K562 (cell line): Measurements from ENCODE around the gene AIMP1. TPM values are rescaled to one million over a fixed set of nuclear protein-coding genes. Genes with fewer than 3 reads are reported as not detected.

Experiments
- ATAC-seq: fragments of 200-7000 bp; cut with Tn5 transposase; 3 replicates; pipeline ENCODE4 v1.9.1; 2020; ENCODE audit warnings: moderate library complexity
- BruUV-seq: library from RNA; stranded (reverse); fragments of 400-500 nt; replicated peaks from 2 replicates; lab custom pipeline; 2021; lab: Mats Ljungman, UMichigan
- CTCF ChIA-PET: fragments of 300-600 bp; formaldehyde crosslinking; extraction: SDS; loops from one replicate; lab custom pipeline; 2021; ENCODE audit warnings: low intra/inter-chr PET ratio; lab: Yijun Ruan, JAX
- POLR2A ChIA-PET: fragments of 300-600, 350-650 bp; sonication (Branson Sonifier 250); formaldehyde crosslinking; extraction: SDS; loops from one replicate; lab custom pipeline; 2021; ENCODE audit warnings: antibody characterized with exemption, inconsistent platforms; lab: Yijun Ruan, JAX
- DNase-seq, 4 experiments: peaks; one replicate each; pipeline versions ENCODE4 v3.0.0 to v3.0.0-alpha.2; 2011 to 2018; ENCODE audit warnings: low spot score in 3 of 4, mixed read lengths in 3 of 4; ENCODE audit errors: extremely low read depth in 1 of 4
- FAIRE-seq: peaks from 2 replicates; lab custom pipeline; 2011; peaks lifted over from hg19 to GRCh38; lab: Jason Lieb, UNC
- H2AFZ ChIP-seq: 2 replicates; pipeline ENCODE4 v1.6.0; 2011; ENCODE audit warnings: low read depth, low read length, control low read depth, inconsistent platforms
- H3K27ac ChIP-seq: fragments of 200-600 bp; 3 replicates; pipeline ENCODE4 v1.8.0; 2011; ENCODE audit warnings: low read depth, mild to moderate bottlenecking, control low read depth, inconsistent platforms, low read length, moderate library complexity, mixed read lengths; ENCODE audit errors: extremely low read depth
- H3K27me3 ChIP-seq, 2 experiments: fragments of 300-600 bp in 1 of 2; 2 replicates in 1 of 2; 3 replicates in 1 of 2; pipeline versions ENCODE4 v1.6.0 to v1.8.0; 2011; ENCODE audit warnings: inconsistent platforms in 2 of 2, low read length in 2 of 2, mild to moderate bottlenecking in 1 of 2, mixed read lengths in 1 of 2, moderate library complexity in 1 of 2; ENCODE audit not compliant: control insufficient read depth in 2 of 2, insufficient read depth in 2 of 2
- H3K36me3 ChIP-seq: fragments of 300-600 bp; 3 replicates; pipeline ENCODE4 v1.8.0; 2011; ENCODE audit warnings: mild to moderate bottlenecking, low read length, inconsistent platforms; ENCODE audit not compliant: control insufficient read depth, insufficient read depth
- H3K4me1 ChIP-seq, 2 experiments: fragments of 200-600 bp in 1 of 2; replicated peaks in 1 of 2; 2 replicates in 1 of 2; 3 replicates in 1 of 2; pipeline versions ENCODE4 v1.5.1 to v1.8.0; 2011; ENCODE audit warnings: inconsistent platforms in 2 of 2, low read length in 2 of 2, mild to moderate bottlenecking in 1 of 2, mixed read lengths in 1 of 2, moderate library complexity in 1 of 2; ENCODE audit not compliant: control insufficient read depth in 2 of 2, insufficient read depth in 2 of 2
- H3K4me2 ChIP-seq: 2 replicates; pipeline ENCODE4 v1.6.1; 2011; ENCODE audit warnings: low read length, control low read depth, inconsistent platforms, mixed read lengths; ENCODE audit not compliant: insufficient read depth
- H3K4me3 ChIP-seq: fragments of 200-600 bp; sonication (generic), shearing (Covaris generic); 2 replicates; pipeline ENCODE4 v1.5.1; 2016; ENCODE audit warnings: control low read depth, inconsistent platforms
- H3K79me2 ChIP-seq: fragments of 200-600 bp; 3 replicates; pipeline ENCODE4 v1.8.0; 2011; ENCODE audit warnings: low read length, inconsistent platforms; ENCODE audit not compliant: control insufficient read depth, insufficient read depth
- H3K9ac ChIP-seq, 2 experiments: 2 replicates each; pipeline versions ENCODE4 v1.6.0 to v1.6.1; 2011; ENCODE audit warnings: low read depth in 2 of 2, low read length in 2 of 2, control low read depth in 1 of 2, inconsistent platforms in 1 of 2, mild to moderate bottlenecking in 1 of 2, mixed read lengths in 1 of 2; ENCODE audit not compliant: insufficient read depth in 1 of 2
- H3K9me1 ChIP-seq: one replicate; pipeline ENCODE4 v1.6.0; 2011; ENCODE audit warnings: inconsistent platforms, mild to moderate bottlenecking, low read length, moderate library complexity; ENCODE audit not compliant: control insufficient read depth, insufficient read depth
- H3K9me3 ChIP-seq: replicated peaks from 2 replicates; pipeline ENCODE4 v1.5.1; 2011; ENCODE audit warnings: low read depth, low read length, inconsistent platforms; ENCODE audit not compliant: control insufficient read depth, insufficient read depth
- H4K20me1 ChIP-seq: replicated peaks from 2 replicates; pipeline ENCODE4 v1.6.1; 2011; ENCODE audit warnings: low read length, inconsistent platforms, mixed read lengths; ENCODE audit not compliant: control insufficient read depth, insufficient read depth
- ARID2 ChIP-seq: fragments of 450-650 bp; IDR thresholded peaks from 2 replicates; pipeline ENCODE4 v1.6.1; 2017; ENCODE audit warnings: antibody characterized with exemption, mild to moderate bottlenecking
- C11orf30 ChIP-seq: fragments of 450-650 bp; IDR thresholded peaks from 2 replicates; pipeline ENCODE4 v1.6.1; 2016; ENCODE audit warnings: low read depth, mild to moderate bottlenecking
- CCNT2 ChIP-seq: IDR thresholded peaks from 2 replicates; pipeline ENCODE4 v1.6.1; 2011; ENCODE audit warnings: borderline replicate concordance, low read depth, mild to moderate bottlenecking, moderate library complexity, mixed read lengths, low read length; ENCODE audit not compliant: insufficient read length; ENCODE audit errors: extremely low read depth
- ETV5 ChIP-seq: sonication (generic); formaldehyde crosslinking; IDR thresholded peaks from 2 replicates; pipeline ENCODE4 v1.4.0; 2020; ENCODE audit warnings: low read depth, mild to moderate bottlenecking, missing genetic modification reagents
- IRF9 ChIP-seq: fragments of 450-650 bp; IDR thresholded peaks from 2 replicates; pipeline ENCODE4 v1.6.1; 2016; ENCODE audit warnings: missing biosample characterization, missing genetic modification characterization
- MAFG ChIP-seq: fragments of 450-650 bp; conservative IDR thresholded peaks from 2 replicates; pipeline ENCODE4 v1.6.1; 2016; ENCODE audit warnings: missing genetic modification characterization, missing compliant biosample characterization
- MAFK ChIP-seq: IDR thresholded peaks from 2 replicates; pipeline ENCODE4 v1.6.1; 2011; ENCODE audit warnings: low read length, improper control_type of control experiment
- MIER1 ChIP-seq: fragments of 450-650 bp; IDR thresholded peaks from 2 replicates; pipeline ENCODE4 v1.6.1; 2016; ENCODE audit warnings: antibody characterized with exemption, mild to moderate bottlenecking, low read depth
- NCOA6 ChIP-seq: fragments of 450-650 bp; IDR thresholded peaks from 2 replicates; pipeline ENCODE4 v1.6.1; 2017; ENCODE audit warnings: mild to moderate bottlenecking
- NR3C1 ChIP-seq: sonication (generic); formaldehyde crosslinking; IDR thresholded peaks from 2 replicates; pipeline ENCODE4 v1.8.1; 2022; ENCODE audit warnings: missing genetic modification reagents
- ZNF316 ChIP-seq: fragments of 450-650 bp; IDR thresholded peaks from 2 replicates; pipeline ENCODE4 v1.6.1; 2016
- ZNF395 ChIP-seq: fragments of 200-800 bp; sonication (Bioruptor generic); IDR thresholded peaks from 2 replicates; pipeline ENCODE4 v1.6.1; 2017; ENCODE audit warnings: missing genetic modification characterization, missing compliant biosample characterization
- ZNF407 ChIP-seq: fragments of 450-650 bp; IDR thresholded peaks from 2 replicates; pipeline ENCODE4 v1.6.1; 2016; ENCODE audit warnings: low read depth
- WGBS: fragments of 100-300 bp; shearing (Covaris generic); methylation state at CpG from one replicate; pipeline ENCODE4 v1.1.6; 2016; ENCODE audit warnings: low coverage, mixed read lengths; ENCODE audit not compliant: insufficient coverage; ENCODE audit errors: missing lambda C conversion rate; 5-methylcytosine and 5-hydroxymethylcytosine counted together
- in situ Hi-C: fragments of 300-500 bp; cut with MboI; formaldehyde crosslinking; loops from 4 replicates; pipeline ENCODE4 v1.15.0; 2018; ENCODE audit warnings: inconsistent platforms, mixed read lengths
- intact Hi-C: fragments of 100-400 bp; cut with micrococcal nuclease; formaldehyde crosslinking; loops from 2 replicates; pipeline ENCODE4 v1.14.2; 2022
- polyA plus RNA-seq, 8 experiments: library from polyadenylated mRNA; depleted of rRNA in 4 of 8; stranded (reverse) in 5 of 8; unstranded in 3 of 8; fragments of >200 nt; fragmentation: Nextera tagmentation in 2 of 8; fragmentation: Illumina TruSeq in 1 of 8; extraction: Ambion mirVana in 2 of 8; extraction: Trizol in 1 of 8; gene quantifications; 2 replicates each; pipeline versions ENCODE4 v1.2.1 to v1.2.3, GENCODE V29; 2011 to 2014; ENCODE audit warnings: inconsistent platforms in 1 of 8, missing spikeins in 1 of 8
- total RNA-seq, 7 experiments: library from RNA; depleted of rRNA in 6 of 7; stranded (reverse); fragments of >200 nt in 6 of 7; fragmentation: Illumina TruSeq in 2 of 7; extraction: Trizol in 2 of 7; gene quantifications; 2 replicates each; pipeline versions ENCODE4 v1.2.1 to v1.2.3, GENCODE V29; 2011 to 2021; ENCODE audit warnings: low replicate concordance in 1 of 7

The AIMP1 gene
- total and polyA plus RNA-seq, 9 of the 15 experiments (the other 6 are each of a cell fraction or from before 2014, with no cell fraction given), result 39.9 to 141 (median 70.1) TPM

GRCh38 chr4:106344647-106344970 lies 28.3 kb downstream of the AIMP1 start:
- Histone ChIP-seq H3K9me3 (no peaks in the 10 kb centered on the region), H3K27ac (no peak overlapping the region), H3K9me1 (no peaks in the 10 kb centered on the region), H3K4me3 (no peak overlapping the region), H3K79me2 (peaks cover 52% of the 10 kb centered on the region), H2AFZ (no peak overlapping the region), H4K20me1 (no peaks in the 10 kb centered on the region), H3K4me1 (0 out of 5 replicates have a peak, but pooled peaks cover 0 to 2% of the 10 kb centered on the region in 2 experiments), H3K9ac (no peak overlapping the region), H3K27me3 (no peaks in the 10 kb centered on the region), H3K36me3 (peaks cover 52% of the 10 kb centered on the region; the same call in 2 of the 3 replicates), H3K4me2 (no peak overlapping the region)
- intact Hi-C loops (no loop called here), in situ Hi-C loops (no loop called here)
- ATAC-seq, result no peak; the same call in 2 of the 3 replicates
- ChIA-PET POLR2A (no interaction called here), CTCF (no interaction called here)
- 55% methylated on average over 1 of the region's 1 CpG for WGBS
- no TSS peak for BruUV-seq
- FAIRE-seq, result no peak
- no peak for TF ChIP-seq ARID2
- no peak for TF ChIP-seq ZNF395 (CRISPR knock-in tag)
- no peak for TF ChIP-seq NR3C1
- TF ChIP-seq MIER1, result no peak
- TF ChIP-seq IRF9 (tag), result no peak
- TF ChIP-seq MAFK, result 0 out of 2 replicates have a peak, but pooled peaks have one; percentile 16
- TF ChIP-seq MAFG (tag), result peak; percentile 66
- TF ChIP-seq NCOA6, result no peak
- no peak for TF ChIP-seq ETV5 (CRISPR knock-in tag)
- peak; percentile 82 for TF ChIP-seq ZNF316
- TF ChIP-seq C11orf30, result peak; percentile 72
- no peak for TF ChIP-seq CCNT2
- TF ChIP-seq ZNF407, result no peak
- DNase-seq, result no peak
